GM21367 (cell line): ENCODE results near the gene BCO2.
"Not testable (repeated sequence)": the region's sequence is repeated elsewhere in the genome, so short reads cannot be mapped to it uniquely, and the experiment has no call there.

Experiments used
- ATAC-seq: cut with Tn5 transposase; IDR thresholded peaks from one replicate; pipeline ENCODE4 v1.9.1; 2021; ENCODE audit not compliant: unreplicated experiment

The BCO2 gene

GRCh38 chr11:112166562-112166961 is 8.8 kb upstream of the BCO2 start:
- ATAC-seq: no peak

- no peak for ATAC-seq
These were observed 8.2 kb upstream of the BCO2 start, which contains the start of gene TEX12 for GRCh38 chr11:112167145-112167544. Gene TEX12 (plus strand): TSS chr11:112167372. CDS start chr11:112169269, 1,897 bp downstream.

- peak; percentile 46 for ATAC-seq
These were observed 2.8 kb upstream of the BCO2 start for GRCh38 chr11:112172362-112172994.

GRCh38 chr11:112173152-112173551 is 2.2 kb upstream of the BCO2 start:
- ATAC-seq: no peak

GRCh38 chr11:112175599-112175952 is 264 bp downstream of the BCO2 start:
- ATAC-seq: no peak

GRCh38 chr11:112176077-112176476 is 765 bp downstream of the BCO2 start:
- ATAC-seq: no peak

- no peak for ATAC-seq
These were observed 2.3 kb downstream of the BCO2 start for GRCh38 chr11:112177589-112177988.

GRCh38 chr11:112178428-112178827 is 3.1 kb downstream of the BCO2 start:
- no peak for ATAC-seq

GRCh38 chr11:112178936-112179335 is 3.6 kb downstream of the BCO2 start:
- ATAC-seq: no peak

GRCh38 chr11:112179601-112180000 is 4.3 kb downstream of the BCO2 start:
- ATAC-seq: peak; percentile 77

GRCh38 chr11:112182867-112183266 is 7.6 kb downstream of the BCO2 start:
- no peak for ATAC-seq

GRCh38 chr11:112185883-112186282 is 10.6 kb downstream of the BCO2 start:
- no peak for ATAC-seq

GRCh38 chr11:112186304-112186703 is 11.0 kb downstream of the BCO2 start:
- no peak for ATAC-seq

- not testable (repeated sequence) for ATAC-seq
These were observed 19.8 kb downstream of the BCO2 start for GRCh38 chr11:112195113-112195512.

- ATAC-seq: no peak
These were observed 20.6 kb downstream of the BCO2 start for GRCh38 chr11:112195951-112196351.

- no peak for ATAC-seq
These were observed 21.3 kb downstream of the BCO2 start for GRCh38 chr11:112196519-112197087.

- not testable (repeated sequence) for ATAC-seq
These were observed 23.8 kb downstream of the BCO2 start for GRCh38 chr11:112199101-112199500.

GRCh38 chr11:112200252-112200651 is 24.9 kb downstream of the BCO2 start:
- no peak for ATAC-seq

- ATAC-seq: no peak
These were observed 30.8 kb downstream of the BCO2 start for GRCh38 chr11:112206071-112206470.

- no peak for ATAC-seq
These were observed 35.6 kb downstream of the BCO2 start for GRCh38 chr11:112210890-112211289.

GRCh38 chr11:112211536-112211935 is 36.2 kb downstream of the BCO2 start:
- no peak for ATAC-seq

- ATAC-seq: no peak
These were observed 37.0 kb downstream of the BCO2 start for GRCh38 chr11:112212290-112212689.

- no peak for ATAC-seq
These were observed 37.4 kb downstream of the BCO2 start for GRCh38 chr11:112212710-112213109.
